GM19463 (cell line): Measurements from ENCODE around the gene THADA.
"Not testable (repeated sequence)": the region's sequence is repeated elsewhere in the genome, so short reads cannot be mapped to it uniquely, and the experiment has no call there.

Experiments
- ATAC-seq: cut with Tn5 transposase; IDR thresholded peaks from one replicate; pipeline ENCODE4 v1.9.1; 2021; ENCODE audit warnings: mild to moderate bottlenecking, moderate library complexity; ENCODE audit not compliant: unreplicated experiment

The THADA gene

GRCh38 chr2:43292297-43292696, 303.5 kb downstream of the THADA start:
- no peak for ATAC-seq

GRCh38 chr2:43289331-43289730, 306.5 kb downstream of the THADA start:
- no peak for ATAC-seq

- ATAC-seq, result no peak
These were observed 307.2 kb downstream of the THADA start for GRCh38 chr2:43288417-43289305.

GRCh38 chr2:43285987-43286386, 309.9 kb downstream of the THADA start:
- no peak for ATAC-seq

GRCh38 chr2:43284967-43285366, 310.9 kb downstream of the THADA start:
- ATAC-seq, result no peak

- ATAC-seq, result not testable (repeated sequence)
These were observed 311.5 kb downstream of the THADA start for GRCh38 chr2:43284347-43284746.

GRCh38 chr2:43280994-43281393, 314.8 kb downstream of the THADA start:
- no peak for ATAC-seq

- no peak for ATAC-seq
These were observed 316.5 kb downstream of the THADA start for GRCh38 chr2:43279317-43279840.

GRCh38 chr2:43278564-43279220, 317.1 kb downstream of the THADA start:
- ATAC-seq, result no peak

- ATAC-seq, result no peak
These were observed 318.9 kb downstream of the THADA start for GRCh38 chr2:43276962-43277391.

- ATAC-seq, result no peak
These were observed 319.4 kb downstream of the THADA start for GRCh38 chr2:43276266-43276941.

GRCh38 chr2:43274721-43275120, 321.1 kb downstream of the THADA start:
- ATAC-seq, result no peak

- no peak for ATAC-seq
These were observed 321.8 kb downstream of the THADA start for GRCh38 chr2:43274055-43274454.

- ATAC-seq, result peak; percentile 48
These were observed 322.3 kb downstream of the THADA start for GRCh38 chr2:43273529-43273928.

GRCh38 chr2:43270930-43271615, 324.8 kb downstream of the THADA start:
- ATAC-seq, result no peak

- no peak for ATAC-seq
These were observed 325.4 kb downstream of the THADA start for GRCh38 chr2:43270461-43270860.

GRCh38 chr2:43269706-43270105, 326.1 kb downstream of the THADA start:
- no peak for ATAC-seq

- ATAC-seq, result no peak
These were observed 326.7 kb downstream of the THADA start for GRCh38 chr2:43269074-43269572.

- no peak for ATAC-seq
These were observed 327.5 kb downstream of the THADA start for GRCh38 chr2:43268066-43268953.

- no peak for ATAC-seq
These were observed 328.5 kb downstream of the THADA start for GRCh38 chr2:43267381-43267780.
